GM19455 (cell line): ENCODE data around the gene CECR2.

ENCODE experiments used
- ATAC-seq: cut with Tn5 transposase; IDR thresholded peaks from one replicate; pipeline ENCODE4 v1.9.1; 2021; ENCODE audit not compliant: unreplicated experiment

Gene CECR2

GRCh38 chr22:17366830-17367229 lies 2.4 kb upstream of the CECR2 start:
- no peak for ATAC-seq

DNA sequence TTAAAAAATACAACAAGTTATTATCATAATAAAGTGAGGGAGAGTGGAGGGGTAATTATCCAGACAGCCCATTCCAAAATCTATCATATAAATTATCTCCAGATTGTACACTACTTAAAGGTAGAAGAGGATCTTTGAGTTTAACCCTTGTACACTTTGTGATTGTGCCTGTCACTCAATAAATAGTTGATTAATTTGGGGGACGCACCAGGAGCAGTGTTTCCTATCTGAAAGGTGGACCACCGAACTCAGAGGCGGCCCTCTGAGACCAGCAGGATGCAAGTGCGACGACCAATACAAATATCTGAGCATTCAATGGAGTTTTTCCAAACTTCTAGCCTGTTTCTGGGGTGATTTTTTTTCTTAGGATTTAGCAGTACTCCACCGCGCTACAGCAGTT lies 1.1 kb upstream of the CECR2 start:
- ATAC-seq = no peak

DNA sequence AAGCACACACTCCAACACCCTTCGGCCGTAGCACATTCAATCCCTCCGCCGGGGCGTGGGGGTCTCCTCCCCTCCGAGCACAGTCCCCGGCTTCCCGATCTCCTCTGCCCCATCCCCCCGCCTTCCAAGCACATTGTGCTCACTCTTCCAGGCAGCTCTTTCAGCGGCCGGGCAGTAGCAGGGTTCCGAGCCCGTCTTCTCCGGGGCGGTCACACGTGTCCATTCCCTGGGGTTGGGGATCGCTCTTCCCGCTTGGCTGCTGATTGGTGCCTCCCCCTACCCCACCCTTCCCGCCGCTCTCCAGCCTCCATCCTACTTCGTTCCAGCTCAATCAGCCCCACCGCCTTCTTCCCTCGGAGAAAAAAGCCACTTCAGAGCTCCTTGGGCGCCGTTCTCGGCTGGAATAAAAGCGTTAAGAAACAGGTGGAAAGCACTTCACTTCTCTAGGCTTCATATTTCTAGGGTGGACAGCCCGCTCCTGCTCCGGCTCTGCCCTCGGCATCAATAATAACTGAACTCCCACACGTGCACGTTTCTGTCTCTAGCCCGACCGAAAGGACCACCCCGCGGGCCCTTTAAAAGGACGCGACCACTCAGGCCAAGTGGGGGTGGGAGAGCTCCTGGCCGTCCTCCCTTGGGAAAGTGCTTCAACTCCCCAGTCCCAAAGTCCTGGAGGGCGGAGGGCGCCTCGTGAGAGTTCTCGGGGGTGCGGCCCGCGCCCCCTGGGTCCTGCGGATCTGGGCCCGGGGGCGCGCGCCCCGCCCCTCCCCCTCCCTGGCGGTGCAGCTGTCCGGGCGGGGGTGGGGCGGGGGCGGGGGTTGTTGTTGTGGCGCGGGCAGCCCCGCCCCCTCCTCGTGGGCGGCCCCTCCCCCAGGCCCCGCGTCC lies 464 bp upstream of the CECR2 start:
- no peak for ATAC-seq

DNA sequence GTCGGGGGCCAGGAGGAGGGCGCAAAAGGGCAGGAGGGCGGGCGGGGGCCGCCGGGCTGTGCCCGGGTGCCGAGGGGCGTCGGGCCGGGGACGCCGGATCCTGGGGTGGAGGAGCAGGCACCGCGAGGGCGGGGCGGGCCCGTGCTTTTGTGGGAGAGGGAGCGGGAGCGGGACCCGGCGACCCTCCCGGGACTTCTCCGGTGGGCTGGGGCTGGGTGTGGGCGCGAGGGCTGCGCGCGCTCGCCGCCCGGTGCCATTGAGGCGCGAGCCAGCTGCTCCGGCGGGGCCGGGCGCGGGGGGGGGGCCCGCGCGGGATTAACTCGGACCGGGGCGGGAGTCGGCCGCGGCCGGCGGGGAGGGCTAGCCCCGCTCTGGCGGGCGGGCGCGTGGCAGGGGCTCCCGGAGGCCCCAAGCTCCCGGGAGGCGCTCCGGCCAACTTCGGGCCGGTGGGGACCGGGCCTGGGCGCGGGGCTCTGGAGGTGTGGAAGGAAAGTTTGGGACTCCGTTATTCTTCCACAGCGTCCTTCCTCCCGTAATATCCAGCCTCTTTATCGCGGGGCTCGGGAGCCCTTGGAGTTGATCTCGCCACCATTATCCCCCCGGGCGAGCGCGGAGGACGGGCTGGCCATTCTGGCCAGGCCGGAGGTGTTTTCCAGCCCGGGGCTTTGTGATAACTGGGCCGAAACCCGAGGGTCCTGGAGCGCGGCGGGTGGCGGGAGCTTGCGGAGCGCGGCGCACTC lies 936 bp downstream of the CECR2 start:
- no peak for ATAC-seq

- no peak for ATAC-seq
Measured at GRCh38 chr22:17370766-17371432, 1.6 kb downstream of the CECR2 start.

GRCh38 chr22:17371448-17371847 lies 2.2 kb downstream of the CECR2 start:
- ATAC-seq = no peak

- ATAC-seq = no peak
Measured at GRCh38 chr22:17373855-17374254, 4.6 kb downstream of the CECR2 start.

- ATAC-seq = no peak
Measured at GRCh38 chr22:17375914-17376614, 6.8 kb downstream of the CECR2 start.

DNA sequence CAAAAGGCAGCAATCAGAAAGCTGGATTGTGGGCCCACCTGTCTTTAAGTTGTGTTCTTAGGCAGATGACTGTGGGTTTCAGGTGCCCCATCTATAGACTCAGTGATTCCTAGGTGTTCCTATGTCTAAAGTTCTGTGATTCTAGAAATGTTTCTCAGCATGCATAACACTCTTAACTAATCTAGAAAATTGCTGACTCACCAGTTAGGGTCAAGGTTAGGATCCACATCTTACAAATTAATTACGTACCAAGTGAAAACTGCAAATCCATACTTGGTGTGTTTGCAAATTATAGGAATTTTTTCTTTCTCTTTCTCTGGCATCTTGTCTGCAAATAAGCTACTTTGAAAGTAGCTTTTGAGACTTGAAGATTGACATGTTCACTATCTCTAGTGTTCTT lies 7.7 kb downstream of the CECR2 start:
- no peak for ATAC-seq

- ATAC-seq = no peak
Measured at GRCh38 chr22:17379944-17380343, 10.7 kb downstream of the CECR2 start.

DNA sequence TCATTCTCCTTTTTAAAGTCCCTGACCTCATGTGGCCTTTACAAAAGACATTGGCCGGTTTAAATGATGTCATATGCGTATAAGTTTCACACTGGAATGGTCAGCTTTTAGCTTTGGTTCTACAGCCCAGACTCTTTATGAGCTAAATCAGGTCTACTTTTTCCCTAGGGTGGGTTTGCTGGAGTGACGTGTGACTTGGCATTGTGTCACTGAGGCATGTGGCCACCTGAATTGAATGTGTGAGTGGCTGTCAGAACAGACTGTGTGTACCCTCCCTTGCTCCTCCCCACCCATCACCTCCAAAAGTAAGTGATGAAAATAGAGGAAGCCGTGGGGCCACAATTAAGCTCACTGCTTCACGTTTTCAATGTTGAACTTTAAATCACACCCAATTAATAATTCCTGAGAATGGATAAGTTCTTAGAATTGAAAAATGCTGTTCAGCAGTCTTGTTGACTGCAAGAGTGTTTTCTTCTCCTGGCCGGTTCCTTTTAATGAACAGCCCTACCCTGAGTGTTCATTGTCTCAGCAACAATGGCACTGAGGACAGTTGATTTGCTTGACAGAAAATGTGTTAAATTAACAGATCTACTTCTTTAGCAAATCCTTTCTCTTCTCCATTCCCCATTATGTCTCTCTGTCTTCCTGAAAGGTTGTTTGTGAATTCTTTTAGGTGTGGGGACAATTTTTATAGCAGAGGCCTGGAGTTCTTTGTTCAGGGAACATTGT lies 11.3 kb downstream of the CECR2 start:
- no peak for ATAC-seq

DNA sequence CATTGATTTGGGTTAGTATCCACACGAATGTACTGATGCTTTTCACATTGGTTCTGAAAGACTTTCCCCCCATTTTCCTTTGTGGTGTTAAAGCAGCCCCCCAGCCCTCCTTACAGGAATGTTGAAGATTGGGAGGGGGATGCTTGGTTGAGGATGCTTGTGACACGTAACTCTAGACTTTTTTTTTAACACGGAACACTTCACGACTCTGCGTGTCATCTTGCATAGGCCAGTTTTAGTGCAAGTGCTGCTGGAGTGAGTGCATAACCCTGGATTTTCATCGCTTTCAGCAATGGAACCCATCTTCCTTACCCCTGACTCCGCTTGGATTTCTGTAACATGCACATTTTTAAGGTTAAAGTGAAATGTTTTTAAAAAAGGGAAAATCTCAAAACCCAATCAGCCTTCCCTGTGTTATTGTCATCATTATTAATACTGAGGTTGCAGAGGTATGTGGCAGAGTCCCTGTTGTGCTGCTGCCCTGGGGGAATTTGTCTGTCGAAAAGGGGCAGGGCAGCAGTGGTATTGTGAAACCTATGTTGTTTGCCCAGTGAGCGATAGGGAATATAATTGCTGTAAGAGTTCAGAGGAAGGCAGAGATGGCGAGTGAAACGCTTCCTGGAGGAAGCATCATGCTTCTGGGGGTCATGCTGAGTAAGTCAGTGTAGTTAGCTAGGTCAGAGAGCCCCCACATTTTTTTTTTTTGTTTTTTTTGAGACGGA lies 12.1 kb downstream of the CECR2 start:
- no peak for ATAC-seq

DNA sequence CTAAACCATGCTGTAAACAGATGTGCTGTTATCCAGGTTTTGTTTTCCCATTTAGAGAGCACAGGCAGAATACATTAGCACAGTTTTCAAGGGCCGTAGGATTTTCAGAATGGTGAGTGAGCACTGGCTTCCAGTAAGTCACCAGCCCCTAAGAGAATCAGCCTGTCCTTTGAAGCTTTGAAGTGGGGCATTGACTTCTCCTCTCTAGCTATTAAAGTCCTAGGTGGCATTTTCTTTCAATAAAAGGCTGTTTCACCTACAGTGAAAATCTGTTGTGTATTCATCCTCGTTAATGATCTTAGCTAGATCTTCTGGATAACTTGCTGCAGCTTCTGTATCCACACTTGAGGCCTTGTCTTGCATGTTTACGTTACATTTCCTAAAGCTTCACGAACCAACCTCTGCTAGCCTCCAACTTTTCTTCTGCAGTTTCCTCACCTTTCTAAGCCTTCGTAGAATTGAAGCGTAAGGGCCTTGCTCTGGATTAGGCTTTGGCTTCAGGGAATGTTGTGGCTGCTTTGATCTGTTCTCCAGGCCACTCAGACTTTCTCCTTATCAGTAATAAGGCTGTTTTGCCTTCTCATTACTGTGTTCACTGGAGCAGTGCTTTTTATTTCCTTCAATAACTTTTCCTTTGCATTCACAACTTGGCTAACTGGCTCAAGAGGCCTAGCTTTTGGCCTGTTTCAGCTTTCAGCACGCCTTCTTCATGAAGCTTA lies 15.5 kb downstream of the CECR2 start:
- ATAC-seq = no peak

DNA sequence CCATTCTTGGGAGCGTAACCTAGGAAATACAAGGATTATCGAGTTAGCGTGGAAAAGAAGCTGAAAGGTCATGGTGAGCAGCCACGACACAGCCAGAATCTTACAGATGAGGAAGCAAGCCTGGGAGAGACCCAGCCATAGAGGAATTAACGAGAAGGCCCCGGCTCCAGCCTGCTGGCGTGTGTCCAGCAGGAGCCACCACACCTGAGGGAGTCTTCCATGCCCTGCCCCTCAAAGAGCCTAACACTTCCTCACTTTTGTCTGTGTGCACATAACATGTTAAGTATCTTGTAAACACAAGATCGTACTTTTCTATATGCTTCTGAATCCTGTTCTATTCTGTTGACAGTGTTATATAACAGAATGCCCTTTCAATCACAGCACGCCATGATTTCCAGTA lies 18.1 kb downstream of the CECR2 start:
- no peak for ATAC-seq

DNA sequence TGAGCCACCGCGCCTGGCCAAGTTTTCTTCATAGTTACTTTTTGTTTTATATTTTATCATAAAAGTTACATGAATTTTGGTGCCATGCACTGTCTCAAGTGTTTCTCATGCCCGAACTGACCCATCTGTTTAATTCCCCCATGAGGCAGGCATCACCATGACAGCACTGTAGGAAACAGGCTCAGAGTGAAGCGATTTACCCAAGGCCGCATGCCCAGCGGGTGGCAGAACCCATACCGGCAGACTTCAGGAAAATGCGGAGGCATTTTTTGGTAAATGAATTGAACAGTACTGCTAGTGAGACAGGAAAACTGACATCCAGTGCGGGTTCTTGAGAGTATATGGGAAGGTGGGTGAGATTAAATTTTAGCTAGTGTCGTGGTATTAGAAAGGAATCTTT lies 19.0 kb downstream of the CECR2 start:
- ATAC-seq = no peak

DNA sequence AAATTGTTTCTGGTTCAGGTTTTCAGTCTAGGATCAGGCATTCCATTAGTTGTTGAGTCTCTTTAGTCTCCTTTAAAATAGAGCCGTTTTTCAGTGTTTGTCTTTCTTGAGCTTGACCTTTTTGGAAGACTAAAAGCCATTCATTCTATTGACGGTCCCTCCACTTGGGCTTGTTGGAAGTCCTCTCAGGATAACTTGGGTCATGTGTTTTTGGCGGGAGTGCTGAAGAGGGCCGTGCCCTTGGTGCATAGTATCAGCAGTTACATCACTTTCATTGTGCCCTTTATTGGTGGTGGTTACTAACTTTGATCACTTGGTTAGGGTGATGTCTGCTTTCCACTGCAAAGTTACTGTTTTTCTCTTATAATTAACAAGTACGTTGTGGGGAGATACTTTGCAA lies 20.8 kb downstream of the CECR2 start:
- ATAC-seq = no peak

DNA sequence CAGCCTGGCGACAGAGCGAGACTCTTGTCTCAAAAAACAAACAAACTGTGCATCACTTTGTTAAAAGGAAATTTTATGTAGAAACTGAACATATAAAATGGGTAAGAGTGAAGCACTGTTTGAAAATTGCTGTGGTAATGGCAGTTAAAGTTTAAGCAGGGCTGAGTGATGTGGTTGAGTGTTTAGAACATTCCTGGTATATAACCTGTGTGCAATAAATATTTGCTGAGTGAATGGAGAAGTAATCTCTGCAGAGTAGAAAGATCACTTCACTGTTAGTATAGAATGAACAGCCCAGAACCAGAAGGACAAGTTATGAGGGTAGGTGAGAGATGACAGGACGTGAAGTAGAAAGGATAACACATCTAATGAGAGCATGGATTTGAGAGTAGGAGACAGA lies 27.3 kb downstream of the CECR2 start:
- ATAC-seq = no peak

- ATAC-seq = no peak
Measured at GRCh38 chr22:17397756-17398547, 28.7 kb downstream of the CECR2 start.
